Uterus (tissue), 2 donors: ENCODE data around the gene OSGEPL1.

Experiments used
- POLR2A ChIP-seq, 2 donors: fragments of 450-650 bp; IDR thresholded peaks; one replicate each; pipeline ENCODE4 v1.6.1; 2016; ENCODE audit warnings: antibody characterized with exemption in 2 of 2, mild to moderate bottlenecking in 1 of 2, moderate library complexity in 1 of 2
- TF ChIP-seq, protein P1 (sequence below), 4 experiments: fragments of 200-600 bp in 2 of 4; fragments of 450-650 bp in 2 of 4; sonication (generic) in 2 of 4; IDR thresholded peaks; one replicate each; pipeline ENCODE4 v1.5.1; 2016 to 2019; ENCODE audit warnings: antibody characterized with exemption in 4 of 4, mild to moderate bottlenecking in 2 of 4, moderate library complexity in 1 of 4

DNA sequence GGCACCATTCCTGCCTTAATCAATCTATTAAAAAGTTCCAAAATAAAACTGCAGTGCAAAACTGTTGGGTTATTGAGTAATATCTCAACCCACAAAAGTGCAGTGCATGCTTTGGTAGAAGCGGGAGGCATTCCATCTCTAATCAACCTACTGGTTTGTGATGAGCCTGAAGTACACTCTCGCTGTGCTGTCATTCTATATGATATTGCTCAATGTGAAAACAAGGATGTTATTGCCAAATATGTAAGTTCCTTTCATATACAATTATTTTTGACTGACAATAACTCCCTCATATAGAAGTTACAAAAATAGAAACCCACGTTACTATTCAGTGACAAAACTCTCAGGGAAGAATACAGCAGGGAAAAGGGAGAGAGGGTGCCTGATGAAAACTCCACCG, 43.0 kb downstream of the OSGEPL1 start:
- no peak for TF ChIP-seq POLR2A (IDR thresholded peaks at IDR 0.05)
- TF ChIP-seq, protein P1, sequence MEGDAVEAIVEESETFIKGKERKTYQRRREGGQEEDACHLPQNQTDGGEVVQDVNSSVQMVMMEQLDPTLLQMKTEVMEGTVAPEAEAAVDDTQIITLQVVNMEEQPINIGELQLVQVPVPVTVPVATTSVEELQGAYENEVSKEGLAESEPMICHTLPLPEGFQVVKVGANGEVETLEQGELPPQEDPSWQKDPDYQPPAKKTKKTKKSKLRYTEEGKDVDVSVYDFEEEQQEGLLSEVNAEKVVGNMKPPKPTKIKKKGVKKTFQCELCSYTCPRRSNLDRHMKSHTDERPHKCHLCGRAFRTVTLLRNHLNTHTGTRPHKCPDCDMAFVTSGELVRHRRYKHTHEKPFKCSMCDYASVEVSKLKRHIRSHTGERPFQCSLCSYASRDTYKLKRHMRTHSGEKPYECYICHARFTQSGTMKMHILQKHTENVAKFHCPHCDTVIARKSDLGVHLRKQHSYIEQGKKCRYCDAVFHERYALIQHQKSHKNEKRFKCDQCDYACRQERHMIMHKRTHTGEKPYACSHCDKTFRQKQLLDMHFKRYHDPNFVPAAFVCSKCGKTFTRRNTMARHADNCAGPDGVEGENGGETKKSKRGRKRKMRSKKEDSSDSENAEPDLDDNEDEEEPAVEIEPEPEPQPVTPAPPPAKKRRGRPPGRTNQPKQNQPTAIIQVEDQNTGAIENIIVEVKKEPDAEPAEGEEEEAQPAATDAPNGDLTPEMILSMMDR (IDR thresholded peaks at IDR 0.05): no peak
